ENCODE data around the gene WDR91. TPM values are rescaled to one million over a fixed set of nuclear protein-coding genes. Genes with fewer than 3 reads are reported as not detected.

WDR91 gene
- total RNA-seq, 1 experiment from 2014 or later: 7.3 TPM

DNA sequence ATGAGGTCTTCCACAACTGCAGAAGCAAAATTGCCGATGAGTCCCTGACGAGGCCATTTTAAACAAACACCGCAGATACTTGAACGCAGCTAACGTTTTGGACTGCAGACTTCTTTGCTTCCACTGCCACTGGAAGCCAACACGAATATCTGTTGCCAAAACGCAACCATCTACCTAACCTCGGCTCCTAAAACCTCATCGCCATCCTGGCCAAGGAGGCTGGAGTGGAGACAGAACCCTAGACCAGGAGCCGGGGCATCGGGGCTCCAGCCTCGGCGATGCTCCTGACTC is 493 bp downstream of the WDR91 start:
- Mint-ChIP-seq H3K4me1 (ENCODE audit: insufficient read depth, unreplicated experiment) (no peaks in the 10 kb centered on the region), H3K27ac (ENCODE audit: low read depth, unreplicated experiment) (peak overlapping the region; percentile 92), H3K27me3 (ENCODE audit: insufficient read depth, unreplicated experiment) (no peaks in the 10 kb centered on the region), H3K4me3 (ENCODE audit: unreplicated experiment) (peak overlapping the region; percentile 91), H3K36me3 (ENCODE audit: insufficient read depth, unreplicated experiment) (peaks cover 7% of the 10 kb centered on the region), H3K9me3 (ENCODE audit: unreplicated experiment) (no peaks in the 10 kb centered on the region)
- intact Hi-C loops (cut with micrococcal nuclease): loop anchor here (1.0 kb wide), 1 partner anchor 41 kb away; the partner anchor contains the start of gene CYREN
- BruUV-seq (replicated peaks): no TSS peak
- ChIA-PET POLR2A (interaction anchor here (0.7 to 3.5 kb wide), 14 partner anchors 9 to 841 kb away, joined by 3 to 78 read pairs (median 5); partner anchors contain the start of genes BPGM, CNOT4 and CYREN), CTCF (interaction anchor here (0.6 to 2.4 kb wide), 7 partner anchors 35 to 475 kb away, joined by 3 to 5 read pairs (median 3); no protein-coding TSS in a partner anchor)
- TF ChIP-seq, protein P1, sequence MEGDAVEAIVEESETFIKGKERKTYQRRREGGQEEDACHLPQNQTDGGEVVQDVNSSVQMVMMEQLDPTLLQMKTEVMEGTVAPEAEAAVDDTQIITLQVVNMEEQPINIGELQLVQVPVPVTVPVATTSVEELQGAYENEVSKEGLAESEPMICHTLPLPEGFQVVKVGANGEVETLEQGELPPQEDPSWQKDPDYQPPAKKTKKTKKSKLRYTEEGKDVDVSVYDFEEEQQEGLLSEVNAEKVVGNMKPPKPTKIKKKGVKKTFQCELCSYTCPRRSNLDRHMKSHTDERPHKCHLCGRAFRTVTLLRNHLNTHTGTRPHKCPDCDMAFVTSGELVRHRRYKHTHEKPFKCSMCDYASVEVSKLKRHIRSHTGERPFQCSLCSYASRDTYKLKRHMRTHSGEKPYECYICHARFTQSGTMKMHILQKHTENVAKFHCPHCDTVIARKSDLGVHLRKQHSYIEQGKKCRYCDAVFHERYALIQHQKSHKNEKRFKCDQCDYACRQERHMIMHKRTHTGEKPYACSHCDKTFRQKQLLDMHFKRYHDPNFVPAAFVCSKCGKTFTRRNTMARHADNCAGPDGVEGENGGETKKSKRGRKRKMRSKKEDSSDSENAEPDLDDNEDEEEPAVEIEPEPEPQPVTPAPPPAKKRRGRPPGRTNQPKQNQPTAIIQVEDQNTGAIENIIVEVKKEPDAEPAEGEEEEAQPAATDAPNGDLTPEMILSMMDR (IDR thresholded peaks at IDR 0.05; ENCODE audit: unreplicated experiment): no peak
- DNase-seq (ENCODE audit: unreplicated experiment): no peak

DNA sequence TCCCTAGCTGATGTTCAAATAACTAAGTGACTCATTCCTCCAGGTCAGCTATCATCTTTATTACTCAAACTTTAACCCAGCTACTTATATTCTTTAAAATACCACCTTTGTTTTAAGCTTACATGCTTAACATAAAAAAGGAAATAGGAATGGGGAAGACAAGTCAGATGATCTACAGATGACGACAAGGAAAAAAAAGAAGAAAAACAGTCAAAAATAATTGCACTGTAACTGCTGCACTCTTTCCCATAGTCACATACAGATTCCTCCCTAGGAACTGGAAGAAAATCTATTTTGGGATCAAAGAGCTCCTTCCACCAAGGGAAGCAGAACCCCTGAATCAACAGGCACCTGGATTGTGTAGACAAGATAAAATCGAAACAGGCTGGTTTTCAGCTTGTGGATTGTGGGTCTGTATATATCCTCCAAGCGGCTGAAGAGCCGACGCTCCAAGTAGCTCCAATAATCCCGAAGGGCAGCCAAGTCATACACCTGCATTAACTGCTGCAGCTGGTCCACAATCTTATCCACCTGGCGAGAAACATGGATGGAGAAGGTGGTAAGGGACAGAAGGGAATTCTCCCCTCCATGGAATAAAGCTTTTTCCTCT is 2.0 kb downstream of the WDR91 start:
- no peaks in the 10 kb centered on the region for H3K27me3 Mint-ChIP-seq (ENCODE audit: insufficient read depth, unreplicated experiment)
- intact Hi-C loops (cut with micrococcal nuclease): no loop called here
- no peak for DNase-seq (ENCODE audit: unreplicated experiment)
- no TSS peak for BruUV-seq (replicated peaks)
- ChIA-PET CTCF (interaction anchor here (0.6 to 2.4 kb wide), 6 partner anchors 25 to 894 kb away, joined by 3 to 5 read pairs (median 4); no protein-coding TSS in a partner anchor), POLR2A (interaction anchor here (0.7 to 3.5 kb wide), 8 partner anchors 9 to 336 kb away, joined by 3 to 78 read pairs (median 5); partner anchors contain the start of gene CYREN)
- peaks cover 5% of the 10 kb centered on the region for H3K4me1 Mint-ChIP-seq (ENCODE audit: insufficient read depth, unreplicated experiment)
- H3K4me3 Mint-ChIP-seq (ENCODE audit: unreplicated experiment): no peak overlapping the region
- no peaks in the 10 kb centered on the region for H3K9me3 Mint-ChIP-seq (ENCODE audit: unreplicated experiment)
- TF ChIP-seq, protein P1 (IDR thresholded peaks at IDR 0.05; ENCODE audit: unreplicated experiment): no peak
- no peak overlapping the region for H3K27ac Mint-ChIP-seq (ENCODE audit: low read depth, unreplicated experiment)
- H3K36me3 Mint-ChIP-seq (ENCODE audit: insufficient read depth, unreplicated experiment): peaks cover 9% of the 10 kb centered on the region

DNA sequence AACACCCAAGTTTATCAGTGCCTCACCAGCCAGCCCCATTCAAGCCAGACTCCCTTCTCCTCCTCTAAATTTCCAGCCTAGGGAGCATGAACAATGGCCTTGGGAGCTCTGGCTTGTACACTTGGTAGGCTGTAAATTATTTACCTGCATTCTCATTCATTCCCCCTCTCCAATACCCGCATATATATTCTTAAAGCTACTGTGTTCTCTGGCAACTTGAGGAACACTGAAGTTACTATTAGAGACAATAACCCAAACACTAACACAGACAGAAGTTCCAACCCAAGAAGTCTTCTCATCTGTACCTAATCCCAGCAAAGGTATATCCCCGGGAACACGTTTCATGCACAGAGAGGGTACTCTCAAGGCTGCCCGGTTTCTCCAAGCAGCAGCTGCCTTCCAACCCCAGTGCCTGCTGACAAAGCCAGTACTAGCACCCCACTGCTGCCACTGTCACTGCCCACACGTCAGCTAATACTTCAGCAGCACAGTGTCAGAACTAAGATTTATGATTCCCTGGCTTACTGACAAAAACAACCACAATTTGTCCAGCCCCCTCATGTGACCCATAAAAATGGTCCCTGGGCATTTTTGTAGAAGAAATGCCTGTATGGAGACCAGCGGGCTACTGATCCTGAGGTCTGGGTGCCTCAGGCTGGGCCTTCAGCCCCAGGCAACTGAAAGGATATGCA is 3.1 kb downstream of the WDR91 start:
- POLR2A ChIA-PET: interaction anchor here (0.9 to 1.3 kb wide), 2 partner anchors 31 to 293 kb away, joined by 3 to 4 read pairs; no protein-coding TSS in a partner anchor
- CTCF ChIA-PET: interaction anchor here (2.4 kb wide), 1 partner anchor 32 kb away, joined by 5 read pairs; no protein-coding TSS in a partner anchor
- intact Hi-C loops (cut with micrococcal nuclease): no loop called here
- no peaks in the 10 kb centered on the region for H3K9me3 Mint-ChIP-seq (ENCODE audit: unreplicated experiment)
- no peak overlapping the region for H3K4me3 Mint-ChIP-seq (ENCODE audit: unreplicated experiment)
- H3K4me1 Mint-ChIP-seq (ENCODE audit: insufficient read depth, unreplicated experiment): peaks cover 5% of the 10 kb centered on the region
- BruUV-seq (replicated peaks): no TSS peak
- no peak for DNase-seq (ENCODE audit: unreplicated experiment)
- H3K27me3 Mint-ChIP-seq (ENCODE audit: insufficient read depth, unreplicated experiment): no peaks in the 10 kb centered on the region
- peaks cover 9% of the 10 kb centered on the region for H3K36me3 Mint-ChIP-seq (ENCODE audit: insufficient read depth, unreplicated experiment)
- no peak overlapping the region for H3K27ac Mint-ChIP-seq (ENCODE audit: low read depth, unreplicated experiment)
- TF ChIP-seq, protein P1 (IDR thresholded peaks at IDR 0.05; ENCODE audit: unreplicated experiment): no peak

DNA sequence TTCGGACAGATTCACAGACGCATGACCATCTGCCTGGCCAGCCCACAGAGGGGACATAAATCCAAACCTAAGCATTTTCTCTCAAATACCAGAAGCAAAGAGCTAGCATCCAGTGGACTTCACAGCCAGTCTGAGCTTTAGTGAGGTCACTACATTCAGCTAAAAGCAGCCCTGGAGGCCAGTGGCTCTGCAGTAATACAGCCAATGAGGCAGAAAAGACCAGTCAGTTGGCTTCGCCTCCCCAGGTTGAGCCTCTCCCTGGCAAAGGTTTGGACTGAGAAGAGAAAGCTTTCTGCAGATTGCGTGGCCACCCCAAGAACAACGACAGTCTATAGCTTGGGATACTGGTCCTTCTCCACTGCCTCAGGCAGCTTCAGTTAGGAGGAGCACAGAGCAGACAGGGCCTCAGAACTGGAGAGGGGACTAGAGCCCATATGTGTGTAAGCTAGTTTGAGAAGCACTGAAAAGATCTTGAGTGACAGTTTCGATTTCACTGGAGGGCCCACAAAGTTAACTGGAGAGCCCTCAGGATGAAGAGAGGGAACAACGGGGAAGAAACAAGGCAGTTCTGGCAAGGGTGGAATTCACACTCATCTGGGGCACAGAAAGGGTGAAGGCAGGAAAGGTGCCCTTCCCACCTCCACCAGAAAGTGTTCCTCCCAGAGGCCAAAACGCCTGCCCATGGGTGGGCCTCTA is 3.8 kb downstream of the WDR91 start:
- no peak overlapping the region for H3K4me3 Mint-ChIP-seq (ENCODE audit: unreplicated experiment)
- no peaks in the 10 kb centered on the region for H3K9me3 Mint-ChIP-seq (ENCODE audit: unreplicated experiment)
- ChIA-PET CTCF (no interaction called here), POLR2A (interaction anchor here (1.3 kb wide), 1 partner anchor 30 kb away, joined by 4 read pairs; no protein-coding TSS in a partner anchor)
- no peaks in the 10 kb centered on the region for H3K27me3 Mint-ChIP-seq (ENCODE audit: insufficient read depth, unreplicated experiment)
- peaks cover 11% of the 10 kb centered on the region for H3K36me3 Mint-ChIP-seq (ENCODE audit: insufficient read depth, unreplicated experiment)
- H3K27ac Mint-ChIP-seq (ENCODE audit: low read depth, unreplicated experiment): no peak overlapping the region
- peaks cover 5% of the 10 kb centered on the region for H3K4me1 Mint-ChIP-seq (ENCODE audit: insufficient read depth, unreplicated experiment)
- TF ChIP-seq, protein P1 (IDR thresholded peaks at IDR 0.05; ENCODE audit: unreplicated experiment): no peak
- BruUV-seq (replicated peaks): no TSS peak
- intact Hi-C loops (cut with micrococcal nuclease): no loop called here
- DNase-seq (ENCODE audit: unreplicated experiment): no peak

Data from MCF 10A (cell line).